GM12801 (cell line): ENCODE measurements around the gene KDELR3.

Source experiments
- TF ChIP-seq, protein P1 (sequence below): IDR thresholded peaks from one replicate; pipeline ENCODE4 v1.5.1; 2011; ENCODE audit warnings: control low read depth; ENCODE audit not compliant: insufficient read length; ENCODE audit errors: extremely low read depth

The KDELR3 gene

GRCh38 chr22:38431266-38432010 is 36.5 kb upstream of the KDELR3 start:
- TF ChIP-seq, protein P1, sequence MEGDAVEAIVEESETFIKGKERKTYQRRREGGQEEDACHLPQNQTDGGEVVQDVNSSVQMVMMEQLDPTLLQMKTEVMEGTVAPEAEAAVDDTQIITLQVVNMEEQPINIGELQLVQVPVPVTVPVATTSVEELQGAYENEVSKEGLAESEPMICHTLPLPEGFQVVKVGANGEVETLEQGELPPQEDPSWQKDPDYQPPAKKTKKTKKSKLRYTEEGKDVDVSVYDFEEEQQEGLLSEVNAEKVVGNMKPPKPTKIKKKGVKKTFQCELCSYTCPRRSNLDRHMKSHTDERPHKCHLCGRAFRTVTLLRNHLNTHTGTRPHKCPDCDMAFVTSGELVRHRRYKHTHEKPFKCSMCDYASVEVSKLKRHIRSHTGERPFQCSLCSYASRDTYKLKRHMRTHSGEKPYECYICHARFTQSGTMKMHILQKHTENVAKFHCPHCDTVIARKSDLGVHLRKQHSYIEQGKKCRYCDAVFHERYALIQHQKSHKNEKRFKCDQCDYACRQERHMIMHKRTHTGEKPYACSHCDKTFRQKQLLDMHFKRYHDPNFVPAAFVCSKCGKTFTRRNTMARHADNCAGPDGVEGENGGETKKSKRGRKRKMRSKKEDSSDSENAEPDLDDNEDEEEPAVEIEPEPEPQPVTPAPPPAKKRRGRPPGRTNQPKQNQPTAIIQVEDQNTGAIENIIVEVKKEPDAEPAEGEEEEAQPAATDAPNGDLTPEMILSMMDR: no peak

GRCh38 chr22:38432264-38432663 is 35.6 kb upstream of the KDELR3 start:
- TF ChIP-seq, protein P1: no peak

GRCh38 chr22:38433871-38434270 is 34.0 kb upstream of the KDELR3 start:
- TF ChIP-seq, protein P1: no peak

DNA sequence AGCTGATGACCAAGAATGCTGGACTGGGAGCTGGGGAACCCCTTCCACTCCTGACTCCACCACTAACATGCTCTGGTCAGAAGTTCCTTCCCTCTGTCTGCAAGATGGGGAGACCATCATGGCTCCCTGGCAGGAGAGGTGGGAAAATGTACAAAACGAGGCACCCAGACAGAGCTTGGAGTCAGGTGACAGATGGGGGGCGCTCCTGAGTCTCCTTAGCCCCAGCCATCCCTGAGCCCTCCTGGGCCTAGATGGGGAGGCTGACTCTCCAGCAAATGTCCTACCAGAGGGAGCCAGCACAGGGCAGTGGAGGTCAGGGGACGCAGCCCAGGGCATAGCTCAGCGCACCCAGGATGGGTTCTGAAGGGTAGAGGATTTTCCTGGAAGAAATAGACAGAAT is 32.9 kb upstream of the KDELR3 start:
- TF ChIP-seq, protein P1: no peak

DNA sequence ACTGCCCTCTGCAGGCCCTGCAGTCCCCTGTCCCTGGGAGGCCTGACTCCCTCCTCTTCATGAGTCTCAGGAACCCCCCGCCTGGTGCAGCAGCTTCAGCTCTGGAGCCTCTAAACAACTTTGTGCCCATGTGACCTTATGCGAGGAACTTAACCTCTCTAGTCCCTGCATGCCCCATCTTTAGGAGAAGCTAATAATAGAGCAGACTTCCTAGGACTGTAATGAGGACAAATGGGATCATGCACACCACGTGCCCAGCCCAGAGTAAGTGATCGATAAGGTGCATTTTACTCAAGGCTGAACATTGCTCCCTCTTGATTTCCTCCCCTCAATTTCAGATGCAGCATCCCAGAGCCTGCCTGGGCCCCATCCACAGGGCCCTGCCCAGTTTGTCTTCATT is 31.9 kb upstream of the KDELR3 start:
- TF ChIP-seq, protein P1: no peak

DNA sequence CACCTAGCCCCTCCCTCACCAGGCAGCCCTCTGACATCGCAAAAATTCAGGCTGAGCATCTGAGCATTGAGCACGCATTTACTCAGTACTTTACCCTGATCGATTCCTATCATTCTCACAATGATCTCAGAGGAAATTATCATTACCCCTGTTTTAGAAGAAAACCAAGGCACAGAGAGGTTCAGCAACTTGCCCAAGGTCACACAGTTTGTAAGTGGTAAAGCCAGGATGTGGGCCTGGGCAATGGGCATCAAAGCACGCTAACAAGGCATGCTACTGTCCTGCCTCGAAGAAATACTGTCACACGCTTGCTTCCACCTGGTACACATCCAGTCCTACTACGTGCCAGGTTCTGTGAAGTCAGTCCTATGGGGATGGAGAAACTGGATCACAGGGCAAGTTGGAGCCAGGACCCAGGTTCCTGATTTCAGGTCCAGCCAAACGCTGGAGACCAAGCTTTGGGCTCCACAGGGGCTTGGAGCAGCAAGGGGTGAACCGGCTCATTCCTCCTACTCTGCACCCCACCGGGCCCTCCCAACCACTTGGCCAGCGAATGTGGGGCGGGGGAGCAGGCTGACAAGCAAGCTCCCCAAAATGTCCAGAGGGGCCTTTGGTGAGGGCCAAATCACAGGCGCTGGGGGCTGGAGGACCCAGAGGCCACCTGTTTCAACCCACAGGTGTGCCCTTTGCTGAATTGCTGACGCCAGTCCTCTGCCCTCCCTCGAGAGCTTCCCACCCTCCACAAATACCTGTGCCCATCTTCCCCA is 31.1 kb upstream of the KDELR3 start:
- TF ChIP-seq, protein P1: no peak

DNA sequence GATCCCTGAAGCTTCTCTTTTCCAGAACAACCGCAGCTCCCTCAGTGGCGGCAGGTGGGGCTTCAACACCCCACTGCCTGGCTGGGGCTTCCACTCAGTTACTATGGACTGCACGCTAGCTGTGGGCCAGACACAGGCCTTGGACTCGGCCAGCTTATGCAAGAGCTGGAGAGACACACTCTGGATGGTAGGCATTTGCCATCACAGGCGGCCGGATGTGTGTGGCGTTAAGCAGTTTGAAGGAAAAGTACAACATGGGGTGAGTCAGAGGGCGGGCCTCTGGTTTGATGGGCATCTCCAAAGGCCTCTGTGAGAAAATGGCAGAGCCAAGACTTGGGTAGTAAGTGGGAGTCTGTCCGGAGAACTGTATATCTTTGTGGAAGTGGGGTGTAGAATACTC is 30.5 kb upstream of the KDELR3 start:
- TF ChIP-seq, protein P1: no peak
